SU-DHL-6 (cell line): ENCODE measurements around the gene SLC38A9.

Experiments used
- EZH2phosphoT487 ChIP-seq: fragments of 200-600 bp; sonication (generic), shearing (Covaris generic); conservative IDR thresholded peaks from 2 replicates; pipeline ENCODE4 v1.6.1; 2018; ENCODE audit warnings: mild to moderate bottlenecking, antibody characterized with exemption, low read length, moderate library complexity, mixed read lengths
- TF ChIP-seq, protein P1 (sequence below): fragments of 200-600 bp; sonication (generic); IDR thresholded peaks from one replicate; pipeline ENCODE4 v1.5.1; 2017; ENCODE audit warnings: antibody characterized with exemption, mild to moderate bottlenecking, low read length, moderate library complexity; ENCODE audit not compliant: insufficient read depth, poor library complexity, severe bottlenecking

GRCh38 chr5:55576661-55577060 is 135.5 kb downstream of the SLC38A9 start:
- TF ChIP-seq, protein P1, sequence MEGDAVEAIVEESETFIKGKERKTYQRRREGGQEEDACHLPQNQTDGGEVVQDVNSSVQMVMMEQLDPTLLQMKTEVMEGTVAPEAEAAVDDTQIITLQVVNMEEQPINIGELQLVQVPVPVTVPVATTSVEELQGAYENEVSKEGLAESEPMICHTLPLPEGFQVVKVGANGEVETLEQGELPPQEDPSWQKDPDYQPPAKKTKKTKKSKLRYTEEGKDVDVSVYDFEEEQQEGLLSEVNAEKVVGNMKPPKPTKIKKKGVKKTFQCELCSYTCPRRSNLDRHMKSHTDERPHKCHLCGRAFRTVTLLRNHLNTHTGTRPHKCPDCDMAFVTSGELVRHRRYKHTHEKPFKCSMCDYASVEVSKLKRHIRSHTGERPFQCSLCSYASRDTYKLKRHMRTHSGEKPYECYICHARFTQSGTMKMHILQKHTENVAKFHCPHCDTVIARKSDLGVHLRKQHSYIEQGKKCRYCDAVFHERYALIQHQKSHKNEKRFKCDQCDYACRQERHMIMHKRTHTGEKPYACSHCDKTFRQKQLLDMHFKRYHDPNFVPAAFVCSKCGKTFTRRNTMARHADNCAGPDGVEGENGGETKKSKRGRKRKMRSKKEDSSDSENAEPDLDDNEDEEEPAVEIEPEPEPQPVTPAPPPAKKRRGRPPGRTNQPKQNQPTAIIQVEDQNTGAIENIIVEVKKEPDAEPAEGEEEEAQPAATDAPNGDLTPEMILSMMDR, result no peak
- TF ChIP-seq EZH2phosphoT487, result no peak
